NCI-H2227 (cell line): ENCODE measurements around the gene MUC5B.
"Not testable (repeated sequence)": the region's sequence is repeated elsewhere in the genome, so short reads cannot be mapped to it uniquely, and the experiment has no call there.

Source experiments
- DNase-seq: peaks from one replicate; lab custom pipeline; 2025; ENCODE audit not compliant: unreplicated experiment; lab: John Stamatoyannopoulos, UW

Gene MUC5B

DNA sequence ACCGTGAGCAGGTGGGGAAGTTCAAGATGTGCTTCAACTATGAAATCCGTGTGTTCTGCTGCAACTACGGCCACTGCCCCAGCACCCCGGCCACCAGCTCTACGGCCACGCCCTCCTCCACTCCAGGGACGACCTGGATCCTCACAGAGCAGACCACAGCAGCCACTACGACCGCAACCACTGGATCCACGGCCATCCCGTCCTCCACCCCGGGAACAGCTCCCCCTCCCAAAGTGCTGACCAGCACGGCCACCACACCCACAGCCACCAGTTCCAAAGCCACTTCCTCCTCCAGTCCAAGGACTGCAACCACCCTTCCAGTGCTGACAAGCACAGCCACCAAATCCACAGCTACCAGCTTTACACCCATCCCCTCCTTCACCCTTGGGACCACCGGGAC, 22.9 kb downstream of the MUC5B start:
- DNase-seq = not testable (repeated sequence)

- DNase-seq = not testable (repeated sequence)
These were observed 23.4 kb downstream of the MUC5B start for GRCh38 chr11:1246301-1246700.

- DNase-seq = not testable (repeated sequence)
These were observed 24.2 kb downstream of the MUC5B start for GRCh38 chr11:1247026-1247425.

GRCh38 chr11:1248951-1249350, 26.1 kb downstream of the MUC5B start:
- DNase-seq = not testable (repeated sequence)

DNA sequence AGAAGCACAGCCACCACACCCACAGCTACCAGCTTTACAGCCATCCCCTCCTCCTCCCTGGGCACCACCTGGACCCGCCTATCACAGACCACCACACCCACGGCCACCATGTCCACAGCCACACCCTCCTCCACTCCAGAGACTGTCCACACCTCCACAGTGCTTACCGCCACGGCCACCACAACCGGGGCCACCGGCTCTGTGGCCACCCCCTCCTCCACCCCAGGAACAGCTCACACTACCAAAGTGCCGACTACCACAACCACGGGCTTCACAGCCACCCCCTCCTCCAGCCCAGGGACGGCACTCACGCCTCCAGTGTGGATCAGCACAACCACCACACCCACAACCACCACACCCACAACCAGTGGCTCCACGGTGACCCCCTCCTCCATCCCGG, 27.5 kb downstream of the MUC5B start:
- not testable (repeated sequence) for DNase-seq

DNA sequence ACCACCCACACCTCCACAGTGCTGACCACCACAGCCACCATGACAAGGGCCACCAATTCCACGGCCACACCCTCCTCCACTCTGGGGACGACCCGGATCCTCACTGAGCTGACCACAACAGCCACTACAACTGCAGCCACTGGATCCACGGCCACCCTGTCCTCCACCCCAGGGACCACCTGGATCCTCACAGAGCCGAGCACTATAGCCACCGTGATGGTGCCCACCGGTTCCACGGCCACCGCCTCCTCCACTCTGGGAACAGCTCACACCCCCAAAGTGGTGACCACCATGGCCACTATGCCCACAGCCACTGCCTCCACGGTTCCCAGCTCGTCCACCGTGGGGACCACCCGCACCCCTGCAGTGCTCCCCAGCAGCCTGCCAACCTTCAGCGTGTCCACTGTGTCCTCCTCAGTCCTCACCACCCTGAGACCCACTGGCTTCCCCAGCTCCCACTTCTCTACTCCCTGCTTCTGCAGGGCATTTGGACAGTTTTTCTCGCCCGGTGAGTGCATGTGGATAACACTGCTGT, 28.4 kb downstream of the MUC5B start:
- no peak for DNase-seq

GRCh38 chr11:1252371-1253102, 29.7 kb downstream of the MUC5B start:
- DNase-seq = no peak

DNA sequence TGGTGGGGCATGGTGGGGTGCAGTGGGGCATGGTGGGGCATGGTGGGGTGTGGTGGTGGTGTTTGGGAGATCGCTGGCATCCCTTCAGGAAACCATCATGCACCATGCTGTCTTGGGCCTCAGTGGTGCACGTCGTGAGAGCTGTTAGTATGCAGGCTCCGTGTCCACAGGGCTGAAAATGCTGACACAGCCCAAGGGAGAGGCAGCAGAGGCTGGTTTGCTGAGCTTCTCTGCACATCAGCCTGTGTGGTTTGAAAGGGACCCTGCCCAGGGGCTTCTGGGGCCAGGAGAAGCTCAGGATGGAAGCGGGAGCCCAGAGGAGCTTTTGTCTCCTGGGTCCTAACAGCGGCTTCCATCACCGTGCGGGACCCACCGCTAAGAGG, 30.2 kb downstream of the MUC5B start:
- no peak for DNase-seq

GRCh38 chr11:1254086-1254648, 31.3 kb downstream of the MUC5B start:
- DNase-seq = no peak

- no peak for DNase-seq
These were observed 31.9 kb downstream of the MUC5B start for GRCh38 chr11:1254733-1255132.

- DNase-seq = no peak
These were observed 32.3 kb downstream of the MUC5B start for GRCh38 chr11:1255151-1255550.

DNA sequence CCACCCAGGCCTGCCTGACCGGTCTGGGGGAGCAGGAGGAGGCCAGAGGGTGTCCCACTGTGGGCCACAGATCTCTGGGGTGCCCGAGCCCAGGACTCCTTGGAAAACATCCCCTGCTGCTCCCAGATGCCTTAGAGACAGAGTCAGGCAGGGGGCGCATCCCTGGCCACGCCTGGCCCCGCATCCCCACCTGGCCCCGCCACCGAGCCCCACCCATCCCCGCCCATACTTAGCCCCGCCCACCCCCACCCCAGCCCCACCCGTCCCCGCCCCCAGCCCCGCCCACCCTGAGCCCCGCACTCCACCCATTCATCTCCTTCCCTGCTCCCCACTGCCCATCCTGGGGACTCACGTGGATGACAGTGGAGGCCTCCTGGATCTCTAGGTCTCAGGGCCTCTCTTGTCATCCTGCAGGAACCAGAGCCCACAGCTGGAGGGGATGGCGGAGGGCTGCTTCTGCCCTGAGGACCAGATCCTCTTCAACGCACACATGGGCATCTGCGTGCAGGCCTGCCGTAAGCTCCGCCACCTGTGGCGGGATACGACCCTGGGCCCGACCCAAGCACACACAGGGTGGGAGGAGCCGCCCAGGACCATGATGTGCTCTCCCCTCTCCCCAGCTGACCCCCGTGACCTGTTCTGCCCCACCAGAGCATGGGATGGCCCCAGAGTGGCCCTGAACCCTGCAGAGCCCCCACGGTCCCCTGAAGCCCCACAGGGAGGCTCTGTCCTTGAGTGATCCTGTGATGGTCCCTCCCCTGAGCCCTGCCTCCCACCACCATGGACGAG, 33.6 kb downstream of the MUC5B start:
- DNase-seq = no peak

- no peak for DNase-seq
These were observed 34.5 kb downstream of the MUC5B start for GRCh38 chr11:1257366-1257765.

- DNase-seq = no peak
These were observed 35.0 kb downstream of the MUC5B start for GRCh38 chr11:1257916-1258315.

GRCh38 chr11:1258401-1259075, 35.7 kb downstream of the MUC5B start:
- no peak for DNase-seq

GRCh38 chr11:1259076-1259461, 36.2 kb downstream of the MUC5B start:
- no peak for DNase-seq

GRCh38 chr11:1259561-1259960, 36.7 kb downstream of the MUC5B start:
- DNase-seq = no peak

- no peak for DNase-seq
These were observed 37.2 kb downstream of the MUC5B start for GRCh38 chr11:1260023-1260501.

- DNase-seq = no peak
These were observed 37.8 kb downstream of the MUC5B start for GRCh38 chr11:1260620-1261019.

GRCh38 chr11:1261241-1262071, 38.6 kb downstream of the MUC5B start:
- no peak for DNase-seq
